ENCODE data around the gene AIPL1.
"Not testable (repeated sequence)": the region's sequence is repeated elsewhere in the genome, so short reads cannot be mapped to it uniquely, and the experiment has no call there.

The AIPL1 gene, protein sequence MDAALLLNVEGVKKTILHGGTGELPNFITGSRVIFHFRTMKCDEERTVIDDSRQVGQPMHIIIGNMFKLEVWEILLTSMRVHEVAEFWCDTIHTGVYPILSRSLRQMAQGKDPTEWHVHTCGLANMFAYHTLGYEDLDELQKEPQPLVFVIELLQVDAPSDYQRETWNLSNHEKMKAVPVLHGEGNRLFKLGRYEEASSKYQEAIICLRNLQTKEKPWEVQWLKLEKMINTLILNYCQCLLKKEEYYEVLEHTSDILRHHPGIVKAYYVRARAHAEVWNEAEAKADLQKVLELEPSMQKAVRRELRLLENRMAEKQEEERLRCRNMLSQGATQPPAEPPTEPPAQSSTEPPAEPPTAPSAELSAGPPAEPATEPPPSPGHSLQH

DNA sequence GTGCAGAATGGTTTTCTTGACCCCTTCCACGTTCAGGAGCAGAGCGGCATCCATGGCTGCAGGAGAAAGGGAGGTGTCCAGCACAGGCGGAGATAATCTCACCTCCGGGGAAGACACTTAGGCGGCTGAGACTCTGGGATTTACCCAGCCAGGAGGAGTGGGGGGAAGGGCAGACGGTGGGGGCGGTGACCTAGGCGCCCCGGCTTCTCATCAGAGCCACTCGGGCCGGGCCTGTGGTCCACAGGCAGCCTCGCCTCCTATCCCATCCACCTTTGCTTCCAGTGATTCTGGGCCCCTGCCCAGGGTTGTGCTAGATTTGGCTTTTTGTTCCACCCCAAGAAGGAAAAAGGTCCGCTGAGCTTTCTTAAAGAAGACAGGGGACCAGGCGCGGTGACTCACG, at the start of gene AIPL1:
Gene AIPL1, minus strand, starts transcription at position 71 of the 400 bp plus-strand sequence. Its CDS starts 17 bp downstream, at position 54.
- DNase-seq = no peak

DNA sequence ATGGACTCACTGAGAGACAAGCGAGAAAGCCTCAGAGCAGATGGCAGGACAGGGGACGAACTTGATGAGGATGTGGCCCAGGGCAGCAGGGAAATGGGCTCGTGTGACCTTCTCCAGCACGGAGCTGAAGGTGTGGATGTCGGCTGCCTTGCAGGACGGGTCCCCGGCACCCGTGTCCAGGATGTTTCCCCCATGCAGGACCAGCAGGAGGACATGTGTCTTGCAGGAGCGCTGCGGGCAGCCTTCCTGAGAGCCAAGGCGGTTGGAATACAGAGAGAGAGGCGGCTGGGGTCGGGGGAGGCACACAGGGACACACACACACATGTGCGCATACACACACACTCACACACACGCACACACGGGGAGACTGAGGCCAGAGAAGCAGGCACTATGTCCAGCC, 48.6 kb upstream of the AIPL1 start:
- DNase-seq = no peak

DNA sequence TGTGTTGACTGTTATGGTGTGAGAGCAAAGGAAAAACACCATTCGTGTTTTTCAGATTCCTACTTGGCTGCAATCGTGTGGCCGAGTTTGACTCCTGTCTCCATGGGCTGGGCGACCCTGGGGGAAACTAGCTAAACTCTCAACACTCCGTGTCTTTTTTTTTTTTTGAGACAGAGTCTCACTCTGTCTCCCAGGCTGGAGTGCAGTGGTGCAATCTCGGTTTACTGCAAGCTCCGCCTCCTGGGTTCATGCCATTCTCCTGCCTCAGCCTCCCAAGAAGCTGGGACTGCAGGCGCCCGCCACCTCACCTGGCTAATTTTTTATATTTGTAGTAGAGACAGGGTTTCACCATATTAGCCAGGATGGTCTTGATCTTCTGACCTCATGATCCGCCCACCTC, 47.9 kb upstream of the AIPL1 start:
- not testable (repeated sequence) for DNase-seq

DNA sequence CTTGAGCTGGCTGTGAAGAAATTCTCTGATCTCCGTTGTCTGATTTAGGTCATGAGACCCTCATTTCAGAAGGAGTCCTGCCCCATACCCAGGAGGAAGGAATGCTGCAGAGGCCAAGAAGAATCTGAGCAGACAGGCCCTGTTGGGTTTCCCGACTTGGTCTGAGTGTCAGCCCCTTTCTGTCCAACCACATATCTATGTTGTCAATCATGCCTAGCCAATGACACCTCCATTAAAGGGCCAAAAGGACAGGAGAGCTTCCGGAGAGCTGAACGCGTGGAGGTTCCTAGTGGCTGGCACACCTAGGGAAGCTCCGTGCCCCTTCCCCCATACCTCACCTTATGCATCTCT, 47.2 kb upstream of the AIPL1 start:
- DNase-seq = no peak

DNA sequence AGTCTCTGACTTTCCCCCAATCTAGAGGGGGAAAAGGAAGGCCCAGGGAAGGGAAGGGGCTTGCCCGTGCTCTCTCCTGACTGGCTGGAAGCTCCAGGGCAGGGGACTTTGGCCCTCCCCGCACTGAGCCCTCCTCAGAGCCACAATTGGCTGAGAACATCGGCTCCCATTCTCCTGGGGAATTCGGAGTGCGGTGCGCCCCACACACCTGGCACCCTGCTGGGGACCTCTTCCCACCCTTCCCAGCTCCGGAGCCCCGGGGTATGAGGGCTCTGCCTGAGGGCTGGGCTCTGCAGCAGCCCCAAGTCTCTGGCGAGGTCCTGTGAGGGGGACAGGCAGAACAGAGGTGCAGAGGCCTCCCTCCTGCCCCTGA, 45.4 kb upstream of the AIPL1 start:
- no peak for DNase-seq

DNA sequence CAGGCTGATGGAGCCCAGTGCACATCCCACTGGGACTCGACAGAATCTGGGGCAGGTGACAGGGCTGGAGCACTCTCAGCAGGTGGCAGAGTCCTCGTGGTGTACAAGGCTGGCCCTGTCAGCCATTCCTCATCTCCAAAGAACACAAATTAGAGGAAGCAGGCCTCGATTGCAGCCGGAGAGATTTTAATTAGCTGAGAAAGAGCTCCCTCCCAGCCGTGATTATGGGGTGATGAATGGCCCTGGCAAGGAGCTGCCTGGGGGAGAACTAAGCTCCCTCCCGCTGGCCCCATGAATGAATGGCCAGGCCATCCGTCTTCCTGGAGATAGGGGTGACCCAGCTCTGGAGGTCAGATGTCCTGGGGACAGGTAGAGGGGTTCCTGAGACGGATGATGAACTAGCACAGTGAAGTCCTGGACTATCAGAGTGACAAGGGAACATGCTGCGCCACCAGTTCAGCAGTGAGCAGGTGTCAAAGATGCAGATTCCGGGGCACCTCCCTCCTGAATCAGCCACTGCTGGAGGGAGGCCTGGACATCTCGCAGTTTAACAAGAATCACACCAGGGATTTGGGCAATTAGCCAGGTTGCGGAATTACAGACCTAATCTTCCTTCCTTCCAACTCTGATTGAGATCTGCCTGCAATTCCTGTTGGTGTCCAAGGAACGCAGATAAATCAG, 44.8 kb upstream of the AIPL1 start:
- DNase-seq = no peak

DNA sequence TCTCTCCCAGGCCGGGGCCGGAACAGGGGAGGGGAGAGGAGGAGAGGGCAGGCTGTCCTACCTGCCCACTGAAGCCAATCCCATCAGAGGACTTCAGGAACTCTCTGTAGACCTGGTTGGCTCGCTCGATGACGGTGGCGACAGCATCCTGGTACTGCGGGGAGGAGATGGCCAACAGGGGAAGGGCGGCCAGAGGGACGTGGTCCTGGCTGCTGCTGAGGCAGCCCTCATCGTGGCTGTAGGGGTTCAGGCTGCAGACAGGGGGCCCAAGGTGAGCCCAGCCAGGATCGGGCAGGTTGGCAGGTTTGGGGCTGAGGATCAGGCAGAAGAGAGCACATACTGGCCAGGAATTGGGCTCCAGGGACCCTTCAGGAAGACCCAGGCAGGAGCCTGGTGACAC, 43.6 kb upstream of the AIPL1 start:
- no peak for DNase-seq

DNA sequence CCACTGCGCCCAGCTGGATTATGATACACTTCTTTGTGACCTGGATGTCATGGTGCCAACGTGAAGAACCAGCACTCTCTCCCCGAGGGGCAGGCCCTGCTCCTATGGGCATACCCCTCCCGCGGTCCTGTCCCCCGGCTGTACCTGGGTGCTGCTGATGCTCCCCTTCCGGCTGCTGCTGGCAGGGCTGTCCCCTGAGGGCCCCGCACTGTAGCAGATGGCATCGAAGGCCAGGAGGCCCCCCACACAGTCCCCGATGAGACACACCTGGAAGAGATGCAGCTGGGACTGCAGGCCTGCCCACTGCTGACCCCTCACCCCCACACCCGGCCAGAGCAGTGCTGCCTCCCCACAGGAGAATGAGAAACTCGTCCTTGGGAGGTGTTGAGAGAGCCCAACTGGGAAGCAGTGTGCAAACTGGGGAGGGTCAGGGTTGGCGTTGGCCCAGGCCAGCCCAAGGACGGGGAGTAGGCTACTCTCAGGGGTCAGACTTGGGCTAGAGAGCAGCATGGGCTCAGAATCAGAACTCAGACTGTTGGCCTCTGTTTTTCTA, 43.0 kb upstream of the AIPL1 start:
- DNase-seq = no peak

DNA sequence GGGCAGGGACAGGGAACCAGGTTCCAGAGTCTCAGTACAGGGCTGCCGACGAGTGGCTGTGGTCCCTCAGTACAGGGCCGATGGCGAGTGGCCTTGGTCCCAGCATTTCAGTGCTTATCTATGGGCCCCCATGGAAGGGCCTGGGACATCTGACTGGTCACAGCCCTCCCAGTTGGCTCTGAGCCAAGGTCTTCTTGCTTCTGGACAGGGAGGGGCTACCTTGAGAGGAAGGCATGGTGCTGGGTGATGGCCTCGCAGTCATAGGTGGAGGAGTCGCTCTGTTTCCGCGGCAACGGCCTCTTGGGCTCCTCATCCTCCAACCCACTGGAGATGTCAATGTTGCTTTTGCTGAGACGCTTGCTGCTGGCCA, 41.9 kb upstream of the AIPL1 start:
- DNase-seq = no peak

DNA sequence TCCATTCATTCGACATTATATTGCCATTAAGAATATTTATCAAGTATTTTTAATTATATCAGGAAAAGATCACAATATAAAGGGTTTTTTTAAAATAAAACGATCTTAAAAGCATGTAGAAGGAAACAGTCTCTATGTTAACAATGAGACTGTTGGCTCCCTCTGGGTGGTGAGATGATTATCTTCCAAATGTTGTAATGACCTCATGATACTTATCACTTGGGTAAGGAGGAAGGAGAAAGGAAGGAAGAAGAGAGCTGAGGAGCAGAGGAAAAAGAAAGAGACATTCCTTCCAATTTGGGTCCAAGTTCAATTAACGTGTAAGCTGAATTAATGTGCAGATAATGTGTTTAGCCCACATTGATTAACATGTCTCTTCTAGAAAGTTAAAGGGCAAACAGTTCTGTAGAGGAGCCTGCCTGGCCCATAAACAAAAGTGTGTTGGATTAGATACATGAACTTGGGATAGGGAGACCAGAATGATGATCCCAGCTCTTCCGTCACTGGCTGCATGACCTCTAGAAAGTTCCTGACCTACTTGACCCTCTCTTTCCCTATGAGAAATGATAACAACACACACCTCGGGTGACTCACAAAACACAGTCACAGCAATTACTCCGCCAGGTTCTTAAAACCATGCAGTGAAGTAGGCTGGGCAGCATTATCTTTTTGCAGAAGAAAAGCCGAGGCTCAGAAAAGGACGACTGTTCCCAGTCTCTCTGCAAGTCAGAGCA, 41.3 kb upstream of the AIPL1 start:
- DNase-seq = no peak

DNA sequence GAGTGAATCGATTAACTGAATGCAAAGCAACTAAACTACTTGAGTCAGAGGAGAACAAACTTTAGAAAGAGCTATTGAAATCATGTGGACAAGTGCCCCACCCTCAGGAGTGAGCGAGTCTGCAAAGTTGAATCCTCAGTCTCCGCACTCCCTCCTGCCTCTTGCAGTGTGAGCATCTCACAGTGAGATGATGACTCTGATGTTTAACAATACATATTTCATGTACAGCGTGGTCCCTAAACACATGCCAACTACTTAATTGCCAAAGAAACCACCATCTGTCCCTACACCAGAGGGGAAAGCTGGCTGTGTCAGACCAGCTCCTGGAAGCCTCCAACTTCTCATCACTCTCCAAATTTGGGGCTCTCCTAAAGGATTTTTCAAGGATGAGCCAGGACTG, 40.5 kb upstream of the AIPL1 start:
- no peak for DNase-seq

DNA sequence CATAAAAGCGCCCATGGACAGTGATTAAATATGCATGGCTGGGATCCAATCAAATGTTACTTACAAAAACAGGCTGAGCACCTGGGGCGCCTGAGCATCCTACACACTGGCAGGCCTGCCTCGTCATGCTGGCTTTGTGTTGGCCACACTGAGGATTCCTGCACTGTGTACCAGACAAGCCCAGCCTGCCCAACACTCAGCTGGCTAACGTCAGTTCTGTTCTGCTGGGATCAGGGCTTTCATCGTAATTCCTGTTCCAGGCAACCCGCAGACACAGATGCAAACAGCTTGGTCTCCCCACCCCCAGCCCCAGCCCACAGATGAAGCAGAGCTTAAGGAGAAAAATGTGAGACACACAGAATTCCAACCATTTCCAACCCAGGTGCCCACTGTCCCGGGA, 40.0 kb upstream of the AIPL1 start:
- no peak for DNase-seq

DNA sequence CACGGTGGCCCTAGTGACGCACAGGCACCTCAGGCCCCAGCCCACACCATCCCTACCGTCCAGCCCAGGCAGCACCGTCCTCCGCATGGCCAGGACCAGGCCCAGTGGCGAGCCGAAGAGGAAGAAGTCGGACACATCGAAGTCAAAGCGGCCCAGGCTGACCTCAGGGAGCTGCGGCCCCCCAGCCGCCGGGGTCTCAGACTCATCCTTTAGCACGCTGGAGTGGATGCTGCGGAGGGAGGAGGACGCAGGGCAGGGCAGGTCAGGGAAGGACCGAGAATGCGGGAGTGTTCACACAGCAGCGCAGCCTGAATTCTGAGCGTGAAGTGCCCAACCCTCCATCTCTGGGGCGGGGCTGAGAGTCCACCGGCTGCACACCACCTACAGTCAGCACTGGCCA, 39.5 kb upstream of the AIPL1 start:
- DNase-seq = no peak

DNA sequence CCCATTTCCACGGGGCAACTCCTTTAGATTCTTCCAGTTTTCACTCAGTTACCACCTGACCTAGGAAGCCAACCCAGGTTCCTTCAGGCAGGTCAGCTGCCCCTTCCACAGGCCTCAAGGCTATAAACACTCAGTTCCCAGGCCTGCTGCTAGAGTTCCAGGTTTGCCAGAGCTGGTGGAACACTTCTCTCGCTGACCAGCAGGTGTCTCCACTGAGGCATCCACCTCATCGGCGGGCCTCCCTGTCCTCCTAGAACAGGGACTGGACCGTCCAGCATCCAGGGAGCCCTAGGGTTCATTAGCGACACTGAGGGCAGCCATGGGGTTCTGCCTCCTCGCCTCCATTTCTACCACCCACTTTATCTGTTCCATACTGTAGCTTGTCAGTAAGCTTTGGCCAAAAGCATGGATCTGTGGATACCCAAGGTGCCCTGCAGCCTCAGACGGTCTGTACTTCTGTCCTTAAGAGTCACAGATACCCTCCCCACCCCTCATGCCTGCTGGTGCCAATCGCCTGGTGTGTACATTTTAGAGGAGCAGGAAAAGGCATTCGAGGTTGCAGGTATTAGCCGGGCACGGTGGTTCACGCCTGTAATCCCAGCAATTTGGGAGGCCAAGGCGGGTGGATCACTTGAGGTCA, 38.3 kb upstream of the AIPL1 start:
- DNase-seq = peak; percentile 74

DNA sequence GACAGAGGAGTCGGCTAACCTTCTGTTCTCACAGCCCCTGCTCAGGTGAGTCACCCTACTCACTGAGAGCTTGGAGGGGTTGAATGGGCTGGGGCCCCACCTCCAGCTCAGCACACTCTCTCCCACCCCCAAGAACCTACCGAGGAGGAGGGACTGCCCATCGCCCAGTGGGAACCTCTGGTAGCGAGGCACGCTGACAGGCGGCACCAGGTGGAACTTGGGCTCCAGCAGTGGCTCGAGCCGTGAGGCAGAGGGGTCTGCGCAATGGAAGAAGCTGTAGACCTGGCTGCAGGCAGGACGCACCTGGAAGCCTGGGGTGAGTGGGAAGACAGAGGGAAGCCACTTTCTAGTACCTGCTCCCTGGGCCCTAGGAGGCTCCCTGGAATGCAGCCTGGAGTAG, 37.6 kb upstream of the AIPL1 start:
- DNase-seq = no peak

DNA sequence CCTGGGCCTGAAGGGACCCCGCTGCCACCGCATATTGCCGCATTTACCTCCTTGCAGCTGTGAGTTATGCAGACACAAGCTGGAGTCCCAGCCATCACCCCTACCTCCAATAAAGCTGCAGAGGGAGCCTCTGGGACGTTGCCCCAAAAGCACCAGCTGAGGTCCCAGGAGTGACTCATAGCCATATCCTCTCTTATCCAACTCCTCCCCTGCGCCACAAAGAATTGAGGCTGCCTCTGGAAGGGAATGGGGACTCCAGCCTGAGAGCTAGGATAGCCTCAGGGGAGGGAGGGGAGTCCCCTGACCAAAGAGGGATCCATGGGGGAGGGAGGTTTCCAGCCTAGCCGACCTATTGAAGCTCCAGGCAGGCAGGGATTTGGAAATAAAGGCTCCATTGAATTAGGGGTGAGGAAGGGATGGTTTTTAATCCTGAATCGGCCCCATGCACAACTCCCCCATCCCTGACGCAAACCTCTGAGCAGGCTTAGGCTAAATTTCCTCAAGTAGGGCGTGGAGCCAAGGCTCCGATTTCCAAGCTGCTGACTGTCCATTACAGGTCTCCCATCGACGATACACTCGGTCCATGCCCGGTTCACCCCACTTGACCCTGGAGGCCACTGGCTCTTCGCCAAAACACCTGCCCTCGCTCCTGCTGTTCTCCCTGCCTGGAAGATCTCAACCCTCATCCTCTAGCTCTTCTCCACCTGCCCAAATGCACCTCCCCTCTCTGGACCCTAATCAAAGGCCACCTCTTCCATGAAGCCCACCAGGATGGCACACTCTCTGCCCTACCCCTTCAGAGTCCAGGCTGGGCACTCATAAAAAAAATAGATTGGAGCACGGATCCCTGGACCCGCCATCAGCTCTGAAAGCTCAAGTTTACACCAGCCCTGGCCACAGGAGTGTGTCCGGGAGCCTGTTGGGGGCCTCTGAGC, 36.9 kb upstream of the AIPL1 start:
- DNase-seq = no peak

DNA sequence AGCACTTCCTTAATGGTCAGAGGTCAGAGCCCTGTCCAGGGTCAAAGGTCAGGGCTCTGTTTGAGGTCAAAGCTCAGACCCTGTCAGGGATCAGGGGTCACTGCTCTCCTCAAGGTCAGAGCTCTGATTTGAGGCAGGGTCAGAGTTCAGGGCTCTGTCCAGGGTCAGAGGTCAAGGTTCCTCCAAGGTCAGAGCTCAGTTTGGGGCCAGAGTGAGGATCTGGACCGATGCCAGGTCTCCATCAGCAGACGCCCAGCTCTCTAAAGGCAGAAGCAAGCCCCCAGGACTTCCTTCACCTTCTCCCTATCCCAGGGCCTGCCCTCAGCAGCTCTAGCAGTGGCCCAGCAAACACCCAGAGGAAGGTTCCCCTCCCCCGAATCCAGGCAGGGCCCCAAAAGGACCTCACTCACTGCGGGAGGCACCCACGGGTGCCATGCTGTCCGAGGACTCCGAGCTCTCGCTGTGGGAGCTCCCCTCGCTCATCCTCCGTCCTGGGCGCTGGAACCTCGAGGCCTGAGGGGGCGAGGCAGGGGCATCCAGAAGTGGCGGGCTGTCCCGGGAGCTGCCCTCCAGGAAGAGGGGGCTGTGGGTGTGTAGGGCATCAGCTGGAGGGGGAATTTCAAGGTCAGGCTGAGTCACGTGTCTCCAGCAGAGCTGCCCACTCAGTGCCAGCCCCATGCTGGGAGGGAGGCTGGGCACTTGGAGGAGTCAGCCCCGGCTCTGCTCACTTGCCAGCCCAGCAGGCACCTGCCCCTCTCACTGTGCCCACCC, 36.0 kb upstream of the AIPL1 start:
- no peak for DNase-seq

DNA sequence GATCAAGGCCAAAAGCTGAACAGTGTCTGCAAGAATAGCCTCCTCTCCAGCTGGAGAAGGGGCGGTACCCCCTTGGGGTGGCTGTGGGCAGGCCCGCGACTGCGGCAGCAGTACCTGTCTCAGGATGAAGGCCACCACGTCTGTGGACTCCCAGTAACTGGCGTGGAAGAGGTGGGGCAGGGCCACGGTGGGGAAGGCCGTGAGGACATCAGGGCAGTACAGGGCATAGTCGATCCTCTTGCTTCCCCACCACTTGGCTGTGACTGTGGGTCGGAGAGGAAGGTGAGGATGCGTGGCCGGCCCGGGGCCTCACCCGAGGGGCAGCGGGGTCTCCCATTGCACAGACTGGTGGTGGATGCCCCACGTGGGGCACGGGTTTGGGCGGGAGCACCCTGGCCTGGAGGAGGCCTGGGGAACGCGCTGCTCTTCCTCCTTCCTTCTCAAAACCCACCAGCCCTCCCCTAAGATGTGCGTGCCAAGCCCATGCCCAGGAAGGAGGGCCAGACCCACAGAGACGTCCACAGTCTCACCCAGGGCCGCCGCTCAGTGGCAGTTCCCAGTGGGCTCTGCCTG, 35.3 kb upstream of the AIPL1 start:
- no peak for DNase-seq

DNA sequence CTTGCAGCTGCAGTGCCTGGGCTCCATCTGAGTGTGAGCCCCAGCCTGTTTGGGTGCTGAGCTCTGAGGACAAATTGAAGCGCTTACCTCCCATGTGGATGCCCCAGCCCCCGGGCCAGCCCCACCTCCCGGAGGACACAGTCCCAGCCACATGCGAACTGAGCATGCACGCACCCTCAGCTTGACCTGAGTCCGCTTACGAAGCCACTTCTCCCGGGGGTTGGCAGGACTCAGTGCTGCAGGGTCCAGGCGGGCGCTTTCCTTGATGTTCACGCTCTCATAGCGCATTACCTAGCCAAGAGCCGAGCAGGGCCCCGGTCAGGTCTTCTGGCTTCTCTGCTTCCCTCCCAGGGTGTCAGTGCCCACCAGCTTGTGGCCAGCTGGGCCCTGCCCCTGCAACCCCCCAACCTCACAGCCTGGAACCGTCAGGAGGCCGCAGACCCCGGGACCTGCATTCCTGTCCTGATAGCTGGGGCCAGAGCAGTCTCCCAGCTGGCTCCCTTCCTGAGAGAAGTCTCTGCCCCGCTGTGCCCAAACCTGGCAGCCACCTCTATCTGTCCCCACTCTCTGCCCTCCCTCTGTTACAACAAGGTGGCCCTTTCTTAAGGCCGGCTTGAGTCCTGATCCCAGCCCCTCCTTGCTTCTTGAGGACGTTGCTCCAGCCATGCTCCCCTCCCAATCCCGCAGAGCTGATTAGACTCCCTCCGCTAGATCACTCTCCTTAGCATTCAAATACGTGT, 33.3 kb upstream of the AIPL1 start:
- DNase-seq = no peak

DNA sequence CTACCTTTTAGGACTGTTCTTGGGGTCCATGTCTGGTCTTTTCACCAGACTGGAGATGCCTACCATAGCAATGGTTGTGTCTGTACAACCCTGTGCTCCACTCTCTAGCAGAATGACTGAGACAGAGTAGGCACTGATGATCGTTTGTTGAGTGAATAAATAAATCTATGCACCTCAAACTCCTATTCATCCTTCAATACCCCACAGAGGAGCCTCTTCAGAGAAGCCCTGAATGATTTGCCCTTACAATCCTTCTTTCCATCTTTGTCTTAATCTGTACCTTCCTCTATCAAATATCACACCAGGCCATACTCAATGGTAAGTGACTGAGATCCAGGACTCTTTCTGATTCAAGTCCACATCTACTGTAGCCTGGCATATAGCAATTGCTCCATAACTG, 32.6 kb upstream of the AIPL1 start:
- no peak for DNase-seq

Data from stimulated activated CD4-positive, alpha-beta T cell treated with anti-CD3 and anti-CD28 coated beads, Interleukin-4, amount 100 ng/mL, for 24 hours (primary cell).